ENCODE data around the gene APEX2.

The APEX2 gene

DNA sequence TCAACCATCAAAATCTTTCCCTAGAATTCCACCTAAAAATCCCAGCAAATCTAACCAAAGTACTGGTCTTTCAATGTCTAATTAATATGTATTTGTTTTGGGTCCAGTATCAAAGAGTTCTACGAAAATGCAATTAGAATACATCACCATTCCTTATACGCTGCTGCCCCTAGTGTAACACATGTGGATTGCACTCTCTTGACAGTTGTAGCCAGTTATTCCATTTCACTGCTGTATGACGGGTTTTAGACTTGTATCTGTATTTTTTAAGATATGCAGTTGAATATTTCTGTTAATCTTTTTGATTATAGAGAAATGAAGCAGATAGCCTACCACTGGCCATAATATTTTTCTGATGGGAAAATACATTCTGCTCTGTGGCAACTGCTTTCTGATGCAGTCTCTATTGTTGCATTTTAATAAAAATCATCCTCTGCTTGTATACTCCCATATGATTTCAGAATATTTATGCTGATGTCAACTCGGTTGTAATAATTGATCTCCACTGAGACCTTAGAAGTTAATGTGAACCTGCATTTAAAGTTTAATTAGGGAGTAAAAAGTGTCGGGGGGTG is 57.6 kb downstream of the APEX2 start:
- TF ChIP-seq CTCF (IDR thresholded peaks at IDR 0.05; ENCODE audit: low read depth, low read length, missing control alignments): peak; percentile 63
- DNase-seq: peak; percentile 57
- H3K4me3 ChIP-seq (ENCODE audit: low read depth, low read length): no peak overlapping the region
- in situ Hi-C loops (cut with HindIII; ENCODE audit: low pct_ligation_motif_present, low sequenced_read_pairs): no loop called here
- no peaks in the 10 kb centered on the region for H3K36me3 ChIP-seq (replicated peaks)
- peak overlapping the region; percentile 53 for H3K27ac ChIP-seq
- H3K27me3 ChIP-seq (replicated peaks): no peaks in the 10 kb centered on the region

Measured in brain microvascular endothelial cell (primary cell).